T-helper 2 cell treated with Interferon-gamma antibody and Interleukin-4, amounts not matched to agents 5 μg/mL and 100 μg/mL, for 36 hours (primary cell): Measurements from ENCODE around the gene OR5H2.

Experiments used
- DNase-seq: peaks from one replicate; pipeline ENCODE4 v3.0.0; 2021; ENCODE audit warnings: low spot score
- H3K27ac Mint-ChIP-seq: one replicate; pipeline ENCODE4 v1.8.0; 2021; ENCODE audit warnings: mild to moderate bottlenecking, mixed read lengths
- H3K27me3 Mint-ChIP-seq: one replicate; pipeline ENCODE4 v1.8.0; 2021; ENCODE audit warnings: low read depth, mixed read lengths
- H3K36me3 Mint-ChIP-seq: one replicate; pipeline ENCODE4 v1.8.0; 2021; ENCODE audit warnings: low read depth, mixed read lengths
- H3K4me1 Mint-ChIP-seq: one replicate; pipeline ENCODE4 v1.8.0; 2021; ENCODE audit warnings: low read depth, mixed read lengths
- H3K4me3 Mint-ChIP-seq: one replicate; pipeline ENCODE4 v1.8.0; 2022; ENCODE audit warnings: mild to moderate bottlenecking, moderate library complexity, mixed read lengths
- H3K9me3 Mint-ChIP-seq: one replicate; pipeline ENCODE4 v1.8.0; 2021; ENCODE audit warnings: mixed read lengths

The OR5H2 gene

DNA sequence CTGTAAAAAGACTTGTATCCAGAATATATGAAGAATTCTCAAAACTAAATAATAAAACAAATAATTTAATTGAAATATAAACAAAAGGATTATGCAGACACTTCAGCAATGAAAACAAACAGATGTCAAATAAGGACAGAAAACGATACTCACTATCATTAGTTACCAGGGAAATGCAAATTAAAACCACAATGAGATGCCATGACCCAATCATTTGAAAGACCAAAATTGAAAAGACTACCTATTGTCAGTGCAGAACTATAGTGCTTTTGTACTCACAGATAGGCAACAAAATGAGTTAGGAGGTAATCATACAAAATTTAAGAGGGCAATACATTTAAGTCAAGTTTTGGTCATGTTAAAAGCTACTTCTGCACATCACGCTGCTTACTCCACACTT, 39.8 kb downstream of the OR5H2 start:
- Mint-ChIP-seq H3K4me1 (peaks cover 5% of the 10 kb centered on the region), H3K27ac (no peak overlapping the region), H3K27me3 (peaks cover 16% of the 10 kb centered on the region), H3K4me3 (no peak overlapping the region), H3K9me3 (no peaks in the 10 kb centered on the region), H3K36me3 (no peaks in the 10 kb centered on the region)
- no peak for DNase-seq

DNA sequence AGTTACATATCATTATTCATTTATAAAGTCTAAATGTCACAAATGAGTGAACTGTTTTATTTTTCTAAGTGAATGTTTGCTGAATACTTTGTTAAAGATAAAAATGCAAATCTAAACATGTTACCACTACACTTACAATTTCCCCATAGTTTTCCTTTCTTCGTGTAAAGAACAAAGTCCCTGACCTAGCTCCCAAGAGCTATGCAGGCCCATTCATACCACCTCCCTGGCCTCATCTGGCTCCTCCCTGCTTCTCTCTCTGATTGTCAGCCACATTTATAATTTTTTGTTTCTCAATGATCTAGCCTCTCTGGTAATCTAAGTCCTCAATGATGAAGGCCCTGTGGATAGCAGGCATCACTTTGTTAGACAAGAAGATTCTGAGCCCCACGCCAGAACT, 40.4 kb downstream of the OR5H2 start:
- H3K4me3 Mint-ChIP-seq: no peak overlapping the region
- no peaks in the 10 kb centered on the region for H3K9me3 Mint-ChIP-seq
- H3K36me3 Mint-ChIP-seq: no peaks in the 10 kb centered on the region
- no peak overlapping the region for H3K27ac Mint-ChIP-seq
- H3K4me1 Mint-ChIP-seq: peaks cover 10% of the 10 kb centered on the region
- peaks cover 16% of the 10 kb centered on the region for H3K27me3 Mint-ChIP-seq
- DNase-seq: no peak

DNA sequence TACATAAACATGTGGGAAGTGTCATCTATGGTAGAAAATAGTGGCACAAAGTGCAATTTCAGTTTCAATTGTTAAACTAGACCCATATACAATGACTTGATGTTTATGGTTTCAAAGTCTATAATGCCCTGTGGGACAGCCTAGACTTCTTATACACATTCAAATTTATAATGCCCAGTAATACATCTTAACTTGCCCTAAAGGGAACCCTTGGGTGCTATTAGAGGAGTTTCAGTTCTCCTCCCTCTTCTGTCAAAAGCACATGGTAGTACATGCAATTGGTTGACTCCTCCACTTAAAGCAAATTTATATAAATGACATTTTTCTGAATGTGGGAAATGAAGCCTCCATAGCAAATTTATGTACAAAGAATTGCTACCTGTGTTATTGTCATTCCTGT, 41.1 kb downstream of the OR5H2 start:
- no peaks in the 10 kb centered on the region for H3K9me3 Mint-ChIP-seq
- DNase-seq: no peak
- H3K27ac Mint-ChIP-seq: no peak overlapping the region
- no peak overlapping the region for H3K4me3 Mint-ChIP-seq
- H3K36me3 Mint-ChIP-seq: no peaks in the 10 kb centered on the region
- peaks cover 16% of the 10 kb centered on the region for H3K27me3 Mint-ChIP-seq
- H3K4me1 Mint-ChIP-seq: peaks cover 15% of the 10 kb centered on the region

DNA sequence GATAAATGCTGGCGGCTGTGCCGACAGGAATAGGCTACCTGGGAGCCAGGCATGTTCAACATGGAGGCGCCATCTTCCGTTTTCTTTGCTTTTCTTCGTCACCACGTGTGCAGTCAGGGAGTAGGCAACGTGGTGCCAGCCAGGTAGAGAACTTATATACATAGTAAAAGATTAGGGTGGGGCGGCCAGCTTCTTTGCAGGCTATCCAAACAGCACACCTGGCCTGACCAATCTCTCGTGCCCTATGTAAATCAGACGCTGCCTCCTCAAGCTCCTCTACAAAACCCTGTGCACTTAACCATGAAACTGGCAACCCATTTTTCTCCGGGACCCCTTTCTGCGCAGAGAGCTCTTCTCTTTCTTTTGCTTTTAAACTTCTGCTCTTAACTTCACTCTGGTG, 42.8 kb downstream of the OR5H2 start:
- no peaks in the 10 kb centered on the region for H3K36me3 Mint-ChIP-seq
- no peak for DNase-seq
- no peaks in the 10 kb centered on the region for H3K9me3 Mint-ChIP-seq
- H3K4me1 Mint-ChIP-seq: peaks cover 19% of the 10 kb centered on the region
- no peak overlapping the region for H3K4me3 Mint-ChIP-seq
- H3K27ac Mint-ChIP-seq: no peak overlapping the region
- H3K27me3 Mint-ChIP-seq: peaks cover 17% of the 10 kb centered on the region

DNA sequence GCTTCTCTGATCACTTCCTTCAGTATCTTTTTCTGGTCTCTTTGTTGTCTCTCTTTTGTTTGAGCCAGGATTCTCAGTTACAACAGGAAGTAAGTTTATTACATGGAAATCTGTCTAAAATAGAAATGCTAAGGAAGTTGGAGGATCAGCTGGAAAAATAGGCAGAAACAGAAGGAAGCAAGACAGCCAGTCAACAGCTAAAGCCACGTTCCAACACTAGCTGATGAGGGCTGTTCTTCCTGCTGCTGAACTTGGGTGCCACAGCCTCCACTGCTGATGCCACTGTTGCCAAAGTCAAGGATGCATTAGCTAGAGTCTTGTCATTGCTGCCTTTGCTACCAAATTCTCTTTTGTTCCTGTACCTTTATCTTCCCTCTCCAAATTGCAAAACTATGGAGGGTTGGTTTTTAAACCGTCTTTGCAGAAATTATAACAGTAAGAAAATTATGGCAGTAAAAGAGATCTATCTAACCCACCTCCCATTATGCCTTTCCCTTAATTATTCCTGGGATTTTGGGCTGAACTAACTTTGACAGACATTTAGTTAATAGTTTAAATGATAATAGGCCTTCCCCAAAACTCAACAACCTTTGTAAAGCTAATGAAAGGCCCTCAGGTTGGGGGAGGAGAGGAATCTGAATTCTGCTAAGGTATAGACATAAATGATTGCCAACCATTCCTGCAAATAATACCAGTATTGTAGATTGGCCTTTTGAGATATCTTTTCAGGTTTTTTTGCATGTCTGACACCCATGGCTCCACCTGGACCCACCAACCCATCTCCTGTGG, 44.0 kb downstream of the OR5H2 start:
- Mint-ChIP-seq H3K4me1 (peaks cover 20% of the 10 kb centered on the region), H3K4me3 (no peak overlapping the region), H3K9me3 (no peaks in the 10 kb centered on the region), H3K36me3 (no peaks in the 10 kb centered on the region), H3K27ac (no peak overlapping the region), H3K27me3 (peaks cover 27% of the 10 kb centered on the region)
- no peak for DNase-seq

DNA sequence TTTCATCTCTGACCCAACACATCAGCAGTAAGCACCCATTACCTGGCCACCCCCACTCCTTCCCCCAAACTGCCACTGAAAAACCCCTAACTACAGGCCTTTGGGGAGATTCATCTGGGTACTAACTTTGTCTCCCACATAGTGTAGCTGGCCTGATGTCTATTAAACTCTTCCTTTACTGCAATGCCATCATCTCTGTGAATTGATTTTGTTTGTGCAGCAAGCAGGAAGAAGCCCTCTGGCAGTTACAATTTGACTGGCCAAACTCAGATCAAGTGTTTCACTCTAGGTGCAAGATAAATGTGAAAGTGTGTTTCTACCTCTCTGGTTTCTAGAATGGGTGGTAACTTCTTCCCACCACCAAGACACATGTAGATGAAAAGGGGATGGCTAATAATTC, 44.6 kb downstream of the OR5H2 start:
- H3K4me1 Mint-ChIP-seq: peaks cover 23% of the 10 kb centered on the region
- no peak overlapping the region for H3K27ac Mint-ChIP-seq
- no peak overlapping the region for H3K4me3 Mint-ChIP-seq
- peak; percentile 10 for DNase-seq
- H3K36me3 Mint-ChIP-seq: no peaks in the 10 kb centered on the region
- H3K27me3 Mint-ChIP-seq: peaks cover 34% of the 10 kb centered on the region
- no peaks in the 10 kb centered on the region for H3K9me3 Mint-ChIP-seq

DNA sequence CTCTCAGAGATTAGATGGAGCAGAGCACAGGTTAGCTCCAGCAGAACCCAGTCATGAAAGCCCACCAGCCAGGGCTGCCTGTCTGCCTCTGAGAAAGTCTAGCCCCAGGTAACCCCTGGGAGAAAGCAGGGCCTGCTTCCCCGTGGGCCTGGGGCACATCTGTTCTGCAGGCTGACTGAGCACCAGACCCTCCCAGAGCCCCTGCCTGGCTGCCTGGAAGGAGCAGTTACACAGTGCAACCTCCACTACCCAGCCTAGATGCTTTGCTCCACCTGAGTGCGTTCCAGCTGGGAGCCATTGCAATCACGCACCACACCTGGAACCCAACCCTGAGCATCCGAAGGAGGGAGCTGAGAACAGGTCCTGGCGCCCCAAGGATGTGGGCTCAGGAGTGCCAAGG, 46.6 kb downstream of the OR5H2 start:
- no peaks in the 10 kb centered on the region for H3K36me3 Mint-ChIP-seq
- no peak overlapping the region for H3K27ac Mint-ChIP-seq
- no peak for DNase-seq
- peaks cover 28% of the 10 kb centered on the region for H3K4me1 Mint-ChIP-seq
- H3K4me3 Mint-ChIP-seq: no peak overlapping the region
- peaks cover 40% of the 10 kb centered on the region for H3K27me3 Mint-ChIP-seq
- no peaks in the 10 kb centered on the region for H3K9me3 Mint-ChIP-seq

DNA sequence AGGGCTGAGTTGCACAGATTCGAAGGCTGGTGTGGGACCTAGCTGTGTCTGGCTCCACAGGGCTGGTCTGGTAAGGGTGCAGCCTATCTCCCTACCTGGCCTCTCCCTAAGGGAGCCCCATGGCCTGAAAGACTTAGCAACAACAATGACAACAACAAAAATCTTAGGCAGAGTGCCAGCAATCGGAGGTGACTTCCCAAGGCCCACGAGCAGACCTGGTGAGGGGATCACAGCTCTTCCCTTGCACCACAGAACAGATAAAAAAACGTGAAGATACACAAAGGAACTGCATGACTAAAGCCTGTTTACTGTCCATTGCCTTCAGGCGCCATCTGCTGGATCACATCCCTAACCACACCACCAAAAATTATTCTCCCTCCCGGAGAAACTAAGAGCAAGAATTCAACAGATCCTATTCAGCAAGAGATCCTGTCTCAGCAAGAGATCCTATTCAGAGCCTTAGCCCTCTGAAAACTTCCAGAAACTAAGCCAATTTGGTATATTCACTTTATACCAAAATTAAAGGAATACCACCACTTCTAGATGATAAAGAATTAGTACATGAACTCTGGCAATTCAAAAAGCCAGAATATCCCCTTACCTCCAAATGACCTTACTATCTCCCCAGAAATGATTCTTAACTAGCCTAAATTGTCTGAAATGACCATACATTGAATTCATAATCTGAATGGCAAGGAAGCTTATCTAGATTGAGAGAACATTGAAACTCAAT, 47.3 kb downstream of the OR5H2 start:
- DNase-seq: peak; percentile 24
- H3K4me3 Mint-ChIP-seq: no peak overlapping the region
- H3K27ac Mint-ChIP-seq: no peak overlapping the region
- no peaks in the 10 kb centered on the region for H3K36me3 Mint-ChIP-seq
- peaks cover 28% of the 10 kb centered on the region for H3K4me1 Mint-ChIP-seq
- H3K9me3 Mint-ChIP-seq: no peaks in the 10 kb centered on the region
- H3K27me3 Mint-ChIP-seq: peaks cover 46% of the 10 kb centered on the region

DNA sequence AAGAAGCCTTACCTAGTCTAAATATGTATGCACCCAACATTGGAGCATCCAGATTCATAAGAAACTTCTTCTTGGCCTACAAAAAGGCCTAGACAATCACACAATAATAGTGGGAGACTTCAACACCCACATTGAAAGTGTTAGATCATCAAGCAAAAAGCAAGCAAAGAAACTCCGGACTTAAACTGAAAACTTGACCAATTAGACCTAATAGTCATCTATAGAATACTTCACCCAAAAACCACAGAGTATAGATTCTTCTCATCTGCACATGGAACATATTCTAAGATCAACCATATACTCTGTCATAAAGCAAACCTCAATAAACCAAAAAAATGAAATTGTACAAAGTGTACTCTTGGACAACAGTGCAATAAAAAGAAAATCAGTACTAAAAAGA, 49.0 kb downstream of the OR5H2 start:
- H3K4me3 Mint-ChIP-seq: no peak overlapping the region
- H3K9me3 Mint-ChIP-seq: no peaks in the 10 kb centered on the region
- H3K4me1 Mint-ChIP-seq: peaks cover 28% of the 10 kb centered on the region
- no peaks in the 10 kb centered on the region for H3K36me3 Mint-ChIP-seq
- H3K27me3 Mint-ChIP-seq: peaks cover 45% of the 10 kb centered on the region
- DNase-seq: no peak
- no peak overlapping the region for H3K27ac Mint-ChIP-seq
